NCI-H510A treated with DMSO at 0.1 percent for 48 hours (cell line): ENCODE results near the gene ALKBH8.
"Not testable (repeated sequence)": the region's sequence is repeated elsewhere in the genome, so short reads cannot be mapped to it uniquely, and the experiment has no call there.

ENCODE experiments used
- DNase-seq: peaks from one replicate; lab custom pipeline; 2025; lab: John Stamatoyannopoulos, UW

Gene ALKBH8

GRCh38 chr11:107565219-107565937 is at the start of gene ALKBH8:
Gene ALKBH8, minus strand, starts transcription at chr11:107565735. Its CDS starts 4,842 bp downstream, at chr11:107560893.
- DNase-seq = peak; percentile 68

- no peak for DNase-seq
Measured at GRCh38 chr11:107612445-107612844, 46.9 kb upstream of the ALKBH8 start.

GRCh38 chr11:107609400-107610218 is 44.1 kb upstream of the ALKBH8 start:
- no peak for DNase-seq

GRCh38 chr11:107608809-107609208 is 43.3 kb upstream of the ALKBH8 start:
- no peak for DNase-seq

- DNase-seq = no peak
Measured at GRCh38 chr11:107606141-107606540, 40.6 kb upstream of the ALKBH8 start.

- DNase-seq = no peak
Measured at GRCh38 chr11:107605061-107606006, 39.8 kb upstream of the ALKBH8 start.

- DNase-seq = no peak
Measured at GRCh38 chr11:107598225-107599139, 32.9 kb upstream of the ALKBH8 start.

- no peak for DNase-seq
Measured at GRCh38 chr11:107594736-107595135, 29.2 kb upstream of the ALKBH8 start.

- DNase-seq = no peak
Measured at GRCh38 chr11:107593951-107594350, 28.4 kb upstream of the ALKBH8 start.

GRCh38 chr11:107592813-107593212 is 27.3 kb upstream of the ALKBH8 start:
- no peak for DNase-seq

- DNase-seq = no peak
Measured at GRCh38 chr11:107592231-107592590, 26.7 kb upstream of the ALKBH8 start.

- DNase-seq = peak; percentile 45
Measured at GRCh38 chr11:107591378-107592230, 26.1 kb upstream of the ALKBH8 start.

- DNase-seq = peak; percentile 30
Measured at GRCh38 chr11:107590460-107591377, 25.2 kb upstream of the ALKBH8 start, which contains the start of gene ELMOD1. Gene ELMOD1, plus strand, starts transcription at chr11:107591147. Its CDS starts 27,043 bp downstream, at chr11:107618190.

- no peak for DNase-seq
Measured at GRCh38 chr11:107587306-107587979, 21.9 kb upstream of the ALKBH8 start.

GRCh38 chr11:107583629-107584195 is 18.2 kb upstream of the ALKBH8 start:
- DNase-seq = no peak

GRCh38 chr11:107581147-107581546 is 15.6 kb upstream of the ALKBH8 start:
- no peak for DNase-seq

- DNase-seq = not testable (repeated sequence)
Measured at GRCh38 chr11:107579169-107579568, 13.6 kb upstream of the ALKBH8 start.

- no peak for DNase-seq
Measured at GRCh38 chr11:107577346-107577711, 11.8 kb upstream of the ALKBH8 start.
